SH-SY5Y (cell line): ENCODE data around the gene ACTR5.

Source experiments
- GATA2 ChIP-seq: IDR thresholded peaks from 2 replicates; pipeline ENCODE4 v1.6.1; 2011; ENCODE audit warnings: mild to moderate bottlenecking, low read depth, low read length
- GATA3 ChIP-seq: IDR thresholded peaks from 2 replicates; pipeline ENCODE4 v1.6.1; 2011; ENCODE audit warnings: low read depth, mild to moderate bottlenecking, low read length, moderate library complexity

- TF ChIP-seq GATA2 (no peak), GATA3 (no peak)
Observed at GRCh38 chr20:38723017-38723847, 25.0 kb upstream of the ACTR5 start.
